Cardiac muscle cell (in vitro differentiated cells and primary cell): ENCODE data around the gene EHBP1L1. TPM values are rescaled to one million over a fixed set of nuclear protein-coding genes. Genes with fewer than 3 reads are reported as not detected.
A peak's percentile ranks its signal among the peaks of the same experiment; 100 is the strongest.

Source experiments
- DNase-seq, 2 donors: peaks; one replicate each; pipeline versions ENCODE4 v3.0.0 to v3.0.0-alpha.2; 2010 to 2017; ENCODE audit warnings: low read depth in 1 of 2, low spot score in 1 of 2
- H3K27ac ChIP-seq: fragments of 200-600 bp; sonication (generic); 2 replicates; pipeline ENCODE4 v1.5.1; 2016
- H3K27me3 ChIP-seq: fragments of 200-600 bp; sonication (generic); 2 replicates; pipeline ENCODE4 v1.6.0; 2016; ENCODE audit warnings: control low read depth
- H3K36me3 ChIP-seq: fragments of 200-600 bp; sonication (generic); 2 replicates; pipeline ENCODE4 v1.5.1; 2016; ENCODE audit warnings: control low read depth
- H3K4me1 ChIP-seq: fragments of 200-600 bp; sonication (generic); 2 replicates; pipeline ENCODE4 v1.8.1; 2017; ENCODE audit warnings: low read depth, mild to moderate bottlenecking, mixed run types
- H3K4me3 ChIP-seq: fragments of 200-600 bp; sonication (generic); 2 replicates; pipeline ENCODE4 v1.5.1; 2016; ENCODE audit warnings: mild to moderate bottlenecking
- H3K9me3 ChIP-seq: fragments of 200-600 bp; sonication (generic); 2 replicates; pipeline ENCODE4 v1.5.1; 2017; ENCODE audit warnings: low read depth, mild to moderate bottlenecking, control low read depth
- polyA plus RNA-seq: library from polyadenylated mRNA; unstranded; fragments of >200 nt; fragmentation: Nextera tagmentation; extraction: Ambion mirVana; gene quantifications from 2 replicates; pipeline ENCODE4 v1.2.1, GENCODE V29; 2016
- total RNA-seq: library from RNA; depleted of rRNA; stranded (reverse); fragments of >200 nt; gene quantifications from 2 replicates; pipeline ENCODE4 v1.2.3, GENCODE V29; 2016
- TF ChIP-seq, protein P1 (sequence below): IDR thresholded peaks from 2 replicates; pipeline ENCODE4 v1.5.1; 2012; ENCODE audit warnings: low read depth, mild to moderate bottlenecking, low read length

Gene EHBP1L1
- total and polyA plus RNA-seq, 2 experiments from 2014 or later: 14.2 to 50.5 TPM

- H3K9me3 ChIP-seq: no peaks in the 10 kb centered on the region
- TF ChIP-seq, protein P1, sequence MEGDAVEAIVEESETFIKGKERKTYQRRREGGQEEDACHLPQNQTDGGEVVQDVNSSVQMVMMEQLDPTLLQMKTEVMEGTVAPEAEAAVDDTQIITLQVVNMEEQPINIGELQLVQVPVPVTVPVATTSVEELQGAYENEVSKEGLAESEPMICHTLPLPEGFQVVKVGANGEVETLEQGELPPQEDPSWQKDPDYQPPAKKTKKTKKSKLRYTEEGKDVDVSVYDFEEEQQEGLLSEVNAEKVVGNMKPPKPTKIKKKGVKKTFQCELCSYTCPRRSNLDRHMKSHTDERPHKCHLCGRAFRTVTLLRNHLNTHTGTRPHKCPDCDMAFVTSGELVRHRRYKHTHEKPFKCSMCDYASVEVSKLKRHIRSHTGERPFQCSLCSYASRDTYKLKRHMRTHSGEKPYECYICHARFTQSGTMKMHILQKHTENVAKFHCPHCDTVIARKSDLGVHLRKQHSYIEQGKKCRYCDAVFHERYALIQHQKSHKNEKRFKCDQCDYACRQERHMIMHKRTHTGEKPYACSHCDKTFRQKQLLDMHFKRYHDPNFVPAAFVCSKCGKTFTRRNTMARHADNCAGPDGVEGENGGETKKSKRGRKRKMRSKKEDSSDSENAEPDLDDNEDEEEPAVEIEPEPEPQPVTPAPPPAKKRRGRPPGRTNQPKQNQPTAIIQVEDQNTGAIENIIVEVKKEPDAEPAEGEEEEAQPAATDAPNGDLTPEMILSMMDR: no peak
- no peak for DNase-seq
- H3K27ac ChIP-seq: no peak overlapping the region
- no peaks in the 10 kb centered on the region for H3K36me3 ChIP-seq
- H3K4me1 ChIP-seq: peaks cover 12% of the 10 kb centered on the region
- no peaks in the 10 kb centered on the region for H3K27me3 ChIP-seq
- no peak overlapping the region for H3K4me3 ChIP-seq
These were observed 36.8 kb downstream of the EHBP1L1 start for GRCh38 chr11:65612691-65613090.

DNA sequence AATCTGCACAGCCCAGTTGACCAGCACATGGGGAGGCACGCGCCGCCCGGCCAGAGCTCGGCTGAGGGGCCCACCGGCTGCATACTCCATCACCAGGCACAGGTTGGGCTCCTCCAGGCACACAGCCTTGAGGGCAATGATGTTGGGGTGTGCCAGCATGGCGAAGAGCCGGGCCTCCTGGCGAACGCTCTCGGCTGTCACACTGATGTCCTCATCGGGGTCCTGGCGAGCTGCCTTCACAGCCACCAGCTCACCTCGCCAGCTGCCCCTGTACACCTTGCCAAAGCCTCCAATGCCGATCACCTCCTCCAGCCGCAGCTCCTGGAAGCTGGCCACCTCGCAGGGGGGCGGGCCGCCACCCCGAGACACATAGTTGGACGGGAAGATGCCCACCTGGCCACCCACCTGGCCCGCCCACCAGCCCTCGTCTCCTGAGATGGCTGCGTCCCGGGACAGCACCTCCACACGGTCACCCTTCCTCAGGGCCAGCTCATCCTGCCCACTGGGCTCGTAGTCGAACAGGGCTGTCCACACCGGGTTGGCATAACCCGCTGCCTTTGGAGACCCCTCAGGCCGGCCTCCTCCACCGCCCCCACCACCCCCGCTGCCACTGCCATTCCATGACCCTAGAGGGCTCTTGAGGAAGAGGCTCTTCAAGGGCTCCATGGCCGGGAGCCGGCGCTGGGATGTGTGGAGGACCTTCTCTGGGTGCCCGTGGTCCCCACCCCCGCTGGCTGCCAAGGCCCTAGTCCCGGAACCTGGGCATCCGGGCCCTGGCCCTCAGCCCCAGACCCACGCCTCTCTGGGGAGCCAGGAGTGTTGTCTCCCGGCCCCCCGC is 37.5 kb downstream of the EHBP1L1 start:
- H3K4me3 ChIP-seq: peak overlapping the region; percentile 69
- H3K27ac ChIP-seq: peak overlapping the region; percentile 77
- H3K36me3 ChIP-seq: no peaks in the 10 kb centered on the region
- TF ChIP-seq, protein P1: no peak
- peak in 1 of 2 donors; percentile 28 for DNase-seq
- no peaks in the 10 kb centered on the region for H3K9me3 ChIP-seq
- H3K4me1 ChIP-seq: peaks cover 12% of the 10 kb centered on the region
- H3K27me3 ChIP-seq: no peaks in the 10 kb centered on the region

DNA sequence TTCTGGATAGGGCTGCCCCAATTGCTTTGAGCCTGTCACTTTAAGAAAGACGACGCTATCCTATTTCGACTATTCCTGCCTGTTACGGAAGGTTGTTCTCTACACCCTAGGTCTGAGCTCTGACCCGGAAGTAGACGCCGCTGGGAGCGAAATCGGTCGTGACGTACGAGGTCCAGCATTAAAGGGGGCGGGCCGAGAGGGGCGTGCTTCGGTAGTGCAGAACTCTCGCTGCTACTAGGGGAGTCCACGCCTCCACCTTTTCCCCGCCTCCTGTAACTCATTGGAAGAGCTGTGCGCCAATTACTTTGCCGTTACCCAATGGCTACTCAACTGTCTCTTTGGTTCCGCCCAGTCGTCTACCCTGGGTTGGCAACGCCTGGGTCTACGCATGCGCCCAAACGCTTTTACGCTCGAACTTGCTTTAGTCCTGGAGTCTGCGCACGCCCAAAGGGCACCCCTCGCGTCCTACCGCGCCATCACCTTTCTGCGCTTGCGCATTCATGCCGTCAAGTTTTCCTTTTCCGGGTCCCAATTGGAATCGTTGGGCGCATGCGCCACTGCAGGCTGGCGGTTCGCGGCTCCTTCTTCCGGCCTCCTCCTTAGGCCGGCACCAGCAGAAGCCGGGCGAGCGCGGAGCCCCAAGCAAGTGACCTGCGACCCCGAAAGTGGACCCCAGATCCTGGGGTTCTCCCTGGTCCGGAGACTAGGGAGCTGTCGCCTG is 39.5 kb downstream of the EHBP1L1 start, which contains the start of gene PCNX3:
PCNX3 (plus strand) TSS at position 548 of the 721 bp plus-strand sequence. CDS start 536 bp downstream, outside the sequence.
- Histone ChIP-seq H3K36me3 (peaks cover 11% of the 10 kb centered on the region), H3K4me1 (peaks cover 12% of the 10 kb centered on the region), H3K4me3 (peak within 1 kb of the TSS; percentile 69), H3K27ac (peak within 1 kb of the TSS; percentile 77), H3K27me3 (no peaks in the 10 kb centered on the region), H3K9me3 (no peaks in the 10 kb centered on the region)
- peak; percentile 100 for DNase-seq
- TF ChIP-seq, protein P1: no peak

DNA sequence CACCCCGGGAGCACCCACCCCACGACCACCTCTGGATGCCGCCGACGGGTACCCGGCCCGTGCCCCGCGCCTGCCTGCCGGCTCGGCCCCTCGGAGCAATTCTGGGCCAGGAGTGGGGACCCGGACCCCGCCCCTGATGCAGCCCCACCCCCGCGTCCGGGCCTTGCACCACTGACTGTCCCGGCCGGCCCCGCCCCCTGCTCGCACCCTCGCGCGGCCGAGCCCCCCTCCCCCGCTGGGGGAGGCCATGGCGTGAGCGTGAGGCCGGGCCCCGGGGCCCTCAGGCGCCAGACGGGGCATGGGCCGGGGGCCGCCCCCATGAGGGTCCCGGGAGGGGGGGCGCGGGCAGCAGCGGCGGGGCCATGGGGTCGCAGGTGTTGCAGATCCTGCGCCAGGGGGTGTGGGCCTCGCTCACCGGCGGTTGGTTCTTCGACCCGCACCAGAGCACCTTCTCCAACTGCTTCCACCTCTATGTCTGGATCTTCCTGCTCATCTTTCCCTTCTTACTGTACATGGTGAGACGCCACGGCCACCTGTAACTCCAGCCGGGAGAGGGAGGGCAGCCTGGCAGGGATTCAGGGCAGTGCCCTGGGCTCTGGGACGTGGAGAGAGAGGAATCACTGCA is 40.2 kb downstream of the EHBP1L1 start:
- Histone ChIP-seq H3K4me1 (peaks cover 12% of the 10 kb centered on the region), H3K27ac (peak overlapping the region; percentile 65), H3K36me3 (peaks cover 11% of the 10 kb centered on the region), H3K27me3 (no peaks in the 10 kb centered on the region), H3K4me3 (peak overlapping the region; percentile 51), H3K9me3 (no peaks in the 10 kb centered on the region)
- TF ChIP-seq, protein P1: no peak
- peak; percentile 31 to 58 for DNase-seq

DNA sequence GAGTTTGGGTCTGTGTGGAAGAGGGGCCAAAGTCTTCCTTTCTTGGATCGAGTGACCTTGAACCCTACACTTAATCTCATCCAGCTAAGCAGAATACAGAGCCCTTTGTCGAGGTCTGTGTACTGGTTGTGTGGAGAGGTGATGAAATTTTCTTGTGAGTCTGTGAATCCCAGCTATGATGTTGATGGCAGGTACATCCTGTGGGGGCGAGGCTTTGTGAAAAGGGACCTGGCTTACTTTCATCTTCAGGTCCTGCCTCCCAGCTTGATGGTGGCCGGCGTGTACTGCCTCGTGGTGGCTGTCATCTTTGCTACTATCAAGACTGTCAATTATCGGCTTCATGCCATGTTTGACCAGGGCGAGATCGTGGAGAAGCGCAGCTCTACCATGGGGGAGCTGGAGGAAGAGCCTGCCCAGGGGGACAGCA is 40.7 kb downstream of the EHBP1L1 start:
- no peaks in the 10 kb centered on the region for H3K27me3 ChIP-seq
- peaks cover 12% of the 10 kb centered on the region for H3K4me1 ChIP-seq
- peaks cover 11% of the 10 kb centered on the region for H3K36me3 ChIP-seq
- TF ChIP-seq, protein P1: no peak
- DNase-seq: no peak
- H3K9me3 ChIP-seq: no peaks in the 10 kb centered on the region
- peak overlapping the region; percentile 65 for H3K27ac ChIP-seq
- H3K4me3 ChIP-seq: peak overlapping the region; percentile 51
